ENCODE measurements around the gene ALDH6A1. TPM values are rescaled to one million over a fixed set of nuclear protein-coding genes. Genes with fewer than 3 reads are reported as not detected.

ALDH6A1 gene
- total and polyA plus RNA-seq, 2 of the 13 experiments (the other 11 are each of a cell fraction or from before 2014, with no cell fraction given) = 26.9 to 49.9 TPM

DNA sequence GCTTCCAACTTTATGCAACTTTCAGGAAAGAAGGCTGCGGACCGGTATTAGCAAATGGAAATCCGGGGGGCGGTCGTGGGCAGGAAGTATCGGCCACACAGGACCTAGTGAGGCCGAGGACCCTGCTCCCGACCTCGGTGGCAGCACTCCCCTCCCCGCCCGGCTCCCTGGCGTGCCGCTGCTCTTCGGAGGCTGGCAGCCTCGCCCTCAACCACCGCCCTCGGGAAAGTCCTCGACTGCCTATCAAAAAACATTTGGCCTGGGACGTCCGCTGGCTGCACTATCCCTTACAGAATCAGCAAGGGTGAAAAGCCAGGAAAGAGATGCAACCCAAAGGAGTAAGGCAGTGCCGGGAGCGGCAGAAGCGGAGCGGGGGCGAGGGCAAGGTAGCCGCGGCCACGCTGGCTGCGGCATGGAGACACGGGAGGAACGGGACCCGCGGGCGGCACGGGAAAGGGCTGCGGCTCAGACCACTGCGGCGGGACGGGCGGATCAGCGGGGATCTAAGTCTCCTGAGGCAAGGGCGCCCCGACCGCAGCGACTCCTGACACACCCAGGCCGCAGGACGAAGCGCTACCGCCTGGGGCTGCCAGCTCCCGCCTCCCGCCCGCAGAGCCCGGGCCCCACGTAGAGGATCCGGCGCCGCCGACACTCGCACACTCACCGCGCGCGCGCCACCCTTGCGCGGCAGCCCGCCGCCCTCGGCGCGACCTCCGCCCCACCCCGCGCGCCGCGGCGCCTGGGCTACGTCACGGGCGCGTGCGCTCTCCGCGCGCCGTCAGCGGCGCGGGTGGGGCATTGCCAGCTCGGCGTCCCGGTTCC, 65.5 kb downstream of the ALDH6A1 start, which contains the start of the genes BBOF1 and ENTPD5 (continued):
- TF ChIP-seq, protein P1, sequence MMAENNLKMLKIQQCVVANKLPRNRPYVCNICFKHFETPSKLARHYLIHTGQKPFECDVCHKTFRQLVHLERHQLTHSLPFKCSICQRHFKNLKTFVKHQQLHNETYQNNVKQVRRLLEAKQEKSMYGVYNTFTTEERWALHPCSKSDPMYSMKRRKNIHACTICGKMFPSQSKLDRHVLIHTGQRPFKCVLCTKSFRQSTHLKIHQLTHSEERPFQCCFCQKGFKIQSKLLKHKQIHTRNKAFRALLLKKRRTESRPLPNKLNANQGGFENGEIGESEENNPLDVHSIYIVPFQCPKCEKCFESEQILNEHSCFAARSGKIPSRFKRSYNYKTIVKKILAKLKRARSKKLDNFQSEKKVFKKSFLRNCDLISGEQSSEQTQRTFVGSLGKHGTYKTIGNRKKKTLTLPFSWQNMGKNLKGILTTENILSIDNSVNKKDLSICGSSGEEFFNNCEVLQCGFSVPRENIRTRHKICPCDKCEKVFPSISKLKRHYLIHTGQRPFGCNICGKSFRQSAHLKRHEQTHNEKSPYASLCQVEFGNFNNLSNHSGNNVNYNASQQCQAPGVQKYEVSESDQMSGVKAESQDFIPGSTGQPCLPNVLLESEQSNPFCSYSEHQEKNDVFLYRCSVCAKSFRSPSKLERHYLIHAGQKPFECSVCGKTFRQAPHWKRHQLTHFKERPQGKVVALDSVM (CRISPR knock-in tag; IDR thresholded peaks at IDR 0.05) = peak; percentile 60
- TF ChIP-seq ZNF569 (CRISPR knock-in tag; IDR thresholded peaks at IDR 0.05; ENCODE audit: borderline replicate concordance) (0 out of 2 replicates have a peak, but pooled peaks have one; percentile 54), RFX3 (CRISPR knock-in tag; IDR thresholded peaks at IDR 0.05) (no peak), ZNF510 (CRISPR knock-in tag; IDR thresholded peaks at IDR 0.05; ENCODE audit: low read depth) (0 out of 2 replicates have a peak, but pooled peaks have one; percentile 41), ZNF652 (CRISPR knock-in tag; IDR thresholded peaks at IDR 0.05; ENCODE audit: borderline replicate concordance, low read depth) (no peak), ZNF224 (CRISPR knock-in tag; IDR thresholded peaks at IDR 0.05) (0 out of 2 replicates have a peak, but pooled peaks have one; percentile 76), HOXA3 (CRISPR knock-in tag; IDR thresholded peaks at IDR 0.05) (peak; percentile 83), PRPF4 (IDR thresholded peaks at IDR 0.05; ENCODE audit: low read depth, low read length, poor library complexity, severe bottlenecking) (no peak), ZNF746 (CRISPR knock-in tag; IDR thresholded peaks at IDR 0.05) (0 out of 2 replicates have a peak, but pooled peaks have one; percentile 57), RORA (CRISPR knock-in tag; IDR thresholded peaks at IDR 0.05) (no peak), SAFB2 (CRISPR knock-in tag; IDR thresholded peaks at IDR 0.05; ENCODE audit: borderline replicate concordance, low read depth) (peak; percentile 67), NR3C1 (CRISPR knock-in tag; IDR thresholded peaks at IDR 0.05) (no peak), ZNF235 (CRISPR knock-in tag; IDR thresholded peaks at IDR 0.05; ENCODE audit: borderline replicate concordance) (peak; percentile 80), TBX2 (CRISPR knock-in tag; IDR thresholded peaks at IDR 0.05; ENCODE audit: borderline replicate concordance) (peak; percentile 55), MAF1 (CRISPR knock-in tag; IDR thresholded peaks at IDR 0.05; ENCODE audit: borderline replicate concordance) (0 out of 2 replicates have a peak, but pooled peaks have one; percentile 3), NBN (conservative IDR thresholded peaks at IDR 0.05) (no peak), TAF1 (CRISPR knock-in tag; IDR thresholded peaks at IDR 0.05) (peak; percentile 75), ZNF562 (CRISPR knock-in tag; IDR thresholded peaks at IDR 0.05; ENCODE audit: borderline replicate concordance) (no peak), ZNF33A (CRISPR knock-in tag; IDR thresholded peaks at IDR 0.05; ENCODE audit: borderline replicate concordance) (no peak), RXRA (CRISPR knock-in tag; IDR thresholded peaks at IDR 0.05) (0 out of 2 replicates have a peak, but pooled peaks have one; percentile 65), YEATS4 (CRISPR knock-in tag; IDR thresholded peaks at IDR 0.05; ENCODE audit: borderline replicate concordance) (peak; percentile 78; the same call in 1 of the 2 replicates), NFKB2 (CRISPR knock-in tag; IDR thresholded peaks at IDR 0.05; ENCODE audit: borderline replicate concordance) (no peak; the same call in 1 of the 2 replicates), ZNF776 (CRISPR knock-in tag; IDR thresholded peaks at IDR 0.05) (peak; percentile 76; the same call in 1 of the 2 replicates), RBAK (CRISPR knock-in tag; IDR thresholded peaks at IDR 0.05) (no peak), NONO (IDR thresholded peaks at IDR 0.05) (no peak), NONO (CRISPR knock-in tag; conservative IDR thresholded peaks at IDR 0.05) (no peak; the same call in 1 of the 2 replicates)
- TF ChIP-seq, protein P2, sequence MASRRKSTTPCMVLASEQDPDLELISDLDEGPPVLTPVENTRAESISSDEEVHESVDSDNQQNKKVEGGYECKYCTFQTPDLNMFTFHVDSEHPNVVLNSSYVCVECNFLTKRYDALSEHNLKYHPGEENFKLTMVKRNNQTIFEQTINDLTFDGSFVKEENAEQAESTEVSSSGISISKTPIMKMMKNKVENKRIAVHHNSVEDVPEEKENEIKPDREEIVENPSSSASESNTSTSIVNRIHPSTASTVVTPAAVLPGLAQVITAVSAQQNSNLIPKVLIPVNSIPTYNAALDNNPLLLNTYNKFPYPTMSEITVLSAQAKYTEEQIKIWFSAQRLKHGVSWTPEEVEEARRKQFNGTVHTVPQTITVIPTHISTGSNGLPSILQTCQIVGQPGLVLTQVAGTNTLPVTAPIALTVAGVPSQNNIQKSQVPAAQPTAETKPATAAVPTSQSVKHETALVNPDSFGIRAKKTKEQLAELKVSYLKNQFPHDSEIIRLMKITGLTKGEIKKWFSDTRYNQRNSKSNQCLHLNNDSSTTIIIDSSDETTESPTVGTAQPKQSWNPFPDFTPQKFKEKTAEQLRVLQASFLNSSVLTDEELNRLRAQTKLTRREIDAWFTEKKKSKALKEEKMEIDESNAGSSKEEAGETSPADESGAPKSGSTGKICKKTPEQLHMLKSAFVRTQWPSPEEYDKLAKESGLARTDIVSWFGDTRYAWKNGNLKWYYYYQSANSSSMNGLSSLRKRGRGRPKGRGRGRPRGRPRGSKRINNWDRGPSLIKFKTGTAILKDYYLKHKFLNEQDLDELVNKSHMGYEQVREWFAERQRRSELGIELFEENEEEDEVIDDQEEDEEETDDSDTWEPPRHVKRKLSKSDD (CRISPR knock-in tag; IDR thresholded peaks at IDR 0.05; ENCODE audit: low read depth) = no peak

Measured in HepG2 (cell line).